ENCODE results near the gene TMEM178B. TPM values are rescaled to one million over a fixed set of nuclear protein-coding genes. Genes with fewer than 3 reads are reported as not detected.

TMEM178B gene
- total and polyA plus RNA-seq, 9 of the 15 experiments (the other 6 are each of a cell fraction or from before 2014, with no cell fraction given): under 0.01 to 0.03 (median 0.01) TPM; not detected in 5

DNA sequence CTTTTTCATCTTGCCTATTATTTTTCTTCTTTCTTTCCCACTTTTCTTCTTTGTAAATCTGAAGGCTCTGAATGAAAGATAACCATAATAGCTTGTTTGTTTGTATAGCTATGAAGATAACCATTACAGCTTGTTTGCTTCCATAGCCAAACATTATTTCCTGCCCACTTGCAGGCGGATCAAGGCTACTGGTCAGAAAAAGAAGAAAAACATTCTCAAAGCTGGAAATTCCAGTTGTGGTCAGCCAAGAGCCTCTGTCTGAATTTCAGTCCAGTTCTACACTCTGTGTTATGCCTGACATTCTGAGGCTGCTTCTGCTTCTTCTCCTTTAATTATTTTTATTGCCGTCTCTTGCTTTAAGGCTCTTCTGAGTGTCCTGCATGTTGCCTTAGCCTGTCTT is 48.9 kb downstream of the TMEM178B start (continued):
- TF ChIP-seq KLF13 (tag; IDR thresholded peaks at IDR 0.05; ENCODE audit: borderline replicate concordance, low read depth) (no peak), ZNF695 (CRISPR knock-in tag; IDR thresholded peaks at IDR 0.05) (no peak), SIN3A (IDR thresholded peaks at IDR 0.05; ENCODE audit: borderline replicate concordance in 2 of 2, control insufficient read depth in 1 of 2, low read depth in 2 of 2, low read length in 2 of 2) (no peak), ZNF76 (CRISPR knock-in tag; IDR thresholded peaks at IDR 0.05; ENCODE audit: borderline replicate concordance) (no peak)
- TF ChIP-seq, protein P1, sequence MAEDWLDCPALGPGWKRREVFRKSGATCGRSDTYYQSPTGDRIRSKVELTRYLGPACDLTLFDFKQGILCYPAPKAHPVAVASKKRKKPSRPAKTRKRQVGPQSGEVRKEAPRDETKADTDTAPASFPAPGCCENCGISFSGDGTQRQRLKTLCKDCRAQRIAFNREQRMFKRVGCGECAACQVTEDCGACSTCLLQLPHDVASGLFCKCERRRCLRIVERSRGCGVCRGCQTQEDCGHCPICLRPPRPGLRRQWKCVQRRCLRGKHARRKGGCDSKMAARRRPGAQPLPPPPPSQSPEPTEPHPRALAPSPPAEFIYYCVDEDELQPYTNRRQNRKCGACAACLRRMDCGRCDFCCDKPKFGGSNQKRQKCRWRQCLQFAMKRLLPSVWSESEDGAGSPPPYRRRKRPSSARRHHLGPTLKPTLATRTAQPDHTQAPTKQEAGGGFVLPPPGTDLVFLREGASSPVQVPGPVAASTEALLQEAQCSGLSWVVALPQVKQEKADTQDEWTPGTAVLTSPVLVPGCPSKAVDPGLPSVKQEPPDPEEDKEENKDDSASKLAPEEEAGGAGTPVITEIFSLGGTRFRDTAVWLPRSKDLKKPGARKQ (CRISPR knock-in tag; IDR thresholded peaks at IDR 0.05): no peak
- TF ChIP-seq, protein P2, sequence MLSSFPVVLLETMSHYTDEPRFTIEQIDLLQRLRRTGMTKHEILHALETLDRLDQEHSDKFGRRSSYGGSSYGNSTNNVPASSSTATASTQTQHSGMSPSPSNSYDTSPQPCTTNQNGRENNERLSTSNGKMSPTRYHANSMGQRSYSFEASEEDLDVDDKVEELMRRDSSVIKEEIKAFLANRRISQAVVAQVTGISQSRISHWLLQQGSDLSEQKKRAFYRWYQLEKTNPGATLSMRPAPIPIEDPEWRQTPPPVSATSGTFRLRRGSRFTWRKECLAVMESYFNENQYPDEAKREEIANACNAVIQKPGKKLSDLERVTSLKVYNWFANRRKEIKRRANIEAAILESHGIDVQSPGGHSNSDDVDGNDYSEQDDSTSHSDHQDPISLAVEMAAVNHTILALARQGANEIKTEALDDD (IDR thresholded peaks at IDR 0.05): no peak

DNA sequence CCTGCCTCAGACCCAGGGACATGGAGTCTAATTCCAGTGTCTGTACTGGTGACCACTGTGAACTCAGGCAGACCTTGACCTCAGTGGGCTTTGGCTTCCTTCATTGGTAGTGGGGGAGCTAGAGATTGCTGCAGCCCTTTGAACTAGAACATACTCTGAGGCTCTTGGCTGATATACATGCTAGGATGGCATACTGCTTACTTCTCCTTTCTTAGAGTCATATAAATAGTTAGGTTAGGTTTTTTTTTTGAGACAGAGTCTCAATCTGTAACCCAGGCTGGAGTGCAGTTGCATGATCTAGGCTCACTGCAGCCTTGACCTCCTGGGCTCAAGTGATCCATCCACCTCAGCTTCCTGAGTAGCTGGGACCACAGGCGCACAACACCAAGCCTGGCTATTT is 49.7 kb downstream of the TMEM178B start:
- H3K36me3 ChIP-seq (ENCODE audit: control insufficient read depth, insufficient read depth, low read length): no peaks in the 10 kb centered on the region
- no peaks in the 10 kb centered on the region for H3K9me3 ChIP-seq (replicated peaks; ENCODE audit: control insufficient read depth, insufficient read depth, low read depth, low read length)
- BruUV-seq (replicated peaks): no TSS peak
- ChIA-PET POLR2A (no interaction called here), CTCF (ENCODE audit: low intra/inter-chr PET ratio) (no interaction called here)
- no peaks in the 10 kb centered on the region for H3K4me1 ChIP-seq (replicated peaks in 1 of 2; ENCODE audit: control insufficient read depth in 2 of 2, insufficient read depth in 2 of 2, low read length in 2 of 2)
- WGBS (ENCODE audit: insufficient coverage, low coverage, missing lambda C conversion rate): 0% methylated on average over 1 of the region's 1 CpG
- ATAC-seq: no peak
- H3K4me2 ChIP-seq (ENCODE audit: insufficient read depth, low read length): no peak overlapping the region
- H2AFZ ChIP-seq (ENCODE audit: low read depth, low read length): no peak overlapping the region
- no peak overlapping the region for H3K27ac ChIP-seq (ENCODE audit: extremely low read depth, low read depth, low read length)
- H3K79me2 ChIP-seq (ENCODE audit: control insufficient read depth, insufficient read depth, low read length): no peaks in the 10 kb centered on the region
- no peak for FAIRE-seq
- no peak overlapping the region for H3K4me3 ChIP-seq
- no peaks in the 10 kb centered on the region for H4K20me1 ChIP-seq (replicated peaks; ENCODE audit: control insufficient read depth, insufficient read depth, low read length)
- H3K9me1 ChIP-seq (ENCODE audit: control insufficient read depth, insufficient read depth, low read length): no peaks in the 10 kb centered on the region
- H3K27me3 ChIP-seq (ENCODE audit: control insufficient read depth in 2 of 2, insufficient read depth in 2 of 2, low read length in 2 of 2): no peaks in the 10 kb centered on the region; a peak in 1 of 5 replicates
- intact Hi-C loops (cut with micrococcal nuclease) (no loop called here), in situ Hi-C loops (cut with MboI) (no loop called here)
- H3K9ac ChIP-seq (ENCODE audit: insufficient read depth in 1 of 2, low read depth in 2 of 2, low read length in 2 of 2): no peak overlapping the region
- DNase-seq (ENCODE audit: extremely low read depth in 1 of 4, low spot score in 3 of 4): no peak
- TF ChIP-seq, protein P3, sequence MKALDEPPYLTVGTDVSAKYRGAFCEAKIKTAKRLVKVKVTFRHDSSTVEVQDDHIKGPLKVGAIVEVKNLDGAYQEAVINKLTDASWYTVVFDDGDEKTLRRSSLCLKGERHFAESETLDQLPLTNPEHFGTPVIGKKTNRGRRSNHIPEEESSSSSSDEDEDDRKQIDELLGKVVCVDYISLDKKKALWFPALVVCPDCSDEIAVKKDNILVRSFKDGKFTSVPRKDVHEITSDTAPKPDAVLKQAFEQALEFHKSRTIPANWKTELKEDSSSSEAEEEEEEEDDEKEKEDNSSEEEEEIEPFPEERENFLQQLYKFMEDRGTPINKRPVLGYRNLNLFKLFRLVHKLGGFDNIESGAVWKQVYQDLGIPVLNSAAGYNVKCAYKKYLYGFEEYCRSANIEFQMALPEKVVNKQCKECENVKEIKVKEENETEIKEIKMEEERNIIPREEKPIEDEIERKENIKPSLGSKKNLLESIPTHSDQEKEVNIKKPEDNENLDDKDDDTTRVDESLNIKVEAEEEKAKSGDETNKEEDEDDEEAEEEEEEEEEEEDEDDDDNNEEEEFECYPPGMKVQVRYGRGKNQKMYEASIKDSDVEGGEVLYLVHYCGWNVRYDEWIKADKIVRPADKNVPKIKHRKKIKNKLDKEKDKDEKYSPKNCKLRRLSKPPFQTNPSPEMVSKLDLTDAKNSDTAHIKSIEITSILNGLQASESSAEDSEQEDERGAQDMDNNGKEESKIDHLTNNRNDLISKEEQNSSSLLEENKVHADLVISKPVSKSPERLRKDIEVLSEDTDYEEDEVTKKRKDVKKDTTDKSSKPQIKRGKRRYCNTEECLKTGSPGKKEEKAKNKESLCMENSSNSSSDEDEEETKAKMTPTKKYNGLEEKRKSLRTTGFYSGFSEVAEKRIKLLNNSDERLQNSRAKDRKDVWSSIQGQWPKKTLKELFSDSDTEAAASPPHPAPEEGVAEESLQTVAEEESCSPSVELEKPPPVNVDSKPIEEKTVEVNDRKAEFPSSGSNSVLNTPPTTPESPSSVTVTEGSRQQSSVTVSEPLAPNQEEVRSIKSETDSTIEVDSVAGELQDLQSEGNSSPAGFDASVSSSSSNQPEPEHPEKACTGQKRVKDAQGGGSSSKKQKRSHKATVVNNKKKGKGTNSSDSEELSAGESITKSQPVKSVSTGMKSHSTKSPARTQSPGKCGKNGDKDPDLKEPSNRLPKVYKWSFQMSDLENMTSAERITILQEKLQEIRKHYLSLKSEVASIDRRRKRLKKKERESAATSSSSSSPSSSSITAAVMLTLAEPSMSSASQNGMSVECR (CRISPR knock-in tag; IDR thresholded peaks at IDR 0.05): no peak
- TF ChIP-seq ZNF121 (CRISPR knock-in tag; conservative IDR thresholded peaks at IDR 0.05) (no peak), CREBBP (IDR thresholded peaks at IDR 0.05; ENCODE audit: low read depth, low read length) (no peak)
